Skin epidermis (tissue), 12 donors: Measurements from ENCODE around the gene TRIAP1.
"Not testable (repeated sequence)": the region's sequence is repeated elsewhere in the genome, so short reads cannot be mapped to it uniquely, and the experiment has no call there.

ENCODE experiments used
- H3K27ac ChIP-seq, 21 experiments: fragments of 200-600 bp; sonication (generic) in 11 of 21; one replicate each; pipeline ENCODE4 v1.5.0; 2020; ENCODE audit warnings: mild to moderate bottlenecking in 3 of 21, inconsistent platforms in 2 of 21, moderate library complexity in 2 of 21
- H3K4me3 ChIP-seq, 7 experiments: fragments of 200-600 bp; sonication (generic) in 2 of 7; one replicate each; pipeline ENCODE4 v1.5.0; 2020; ENCODE audit warnings: inconsistent platforms in 2 of 7, mild to moderate bottlenecking in 2 of 7, moderate library complexity in 1 of 7

TRIAP1 gene

DNA sequence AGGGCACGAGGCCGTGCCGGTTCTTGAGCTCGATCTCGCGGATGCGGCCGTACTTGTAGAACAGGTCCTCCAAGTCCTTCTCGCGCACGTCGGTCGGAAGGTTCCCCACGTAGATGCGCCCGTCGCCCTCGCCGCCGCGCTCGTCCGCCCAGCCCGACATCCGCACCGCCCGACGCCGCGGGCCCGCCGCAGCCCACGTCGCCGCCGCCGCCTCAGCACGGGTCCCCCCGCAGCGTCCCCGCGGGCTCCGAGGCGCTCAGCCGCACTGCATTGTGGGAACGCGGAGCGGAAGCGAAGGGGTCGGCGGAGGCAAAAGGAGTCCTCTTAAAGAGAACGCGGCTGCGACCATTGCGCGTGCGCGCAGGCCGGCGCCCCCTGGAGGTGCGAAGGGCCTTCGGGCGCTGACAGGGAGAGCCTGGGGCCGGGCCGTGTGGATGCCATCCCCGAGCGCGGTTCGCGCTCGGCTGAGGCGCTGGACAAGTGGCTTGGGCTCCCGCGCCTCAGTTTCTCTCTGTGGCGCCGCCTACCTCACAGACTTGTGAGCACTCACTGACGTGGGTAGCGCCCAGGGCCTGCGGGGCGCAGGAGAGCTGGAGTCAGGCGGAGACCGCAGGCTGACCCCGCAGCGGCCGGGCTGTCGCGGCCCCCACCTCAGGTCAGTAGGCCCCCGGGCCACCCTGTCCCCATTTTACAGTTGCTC, 23.4 kb upstream of the TRIAP1 start, which contains the start of gene SRSF9:
TSS of gene SRSF9 (minus strand) at position 299 of the 700 bp plus-strand sequence. CDS start at position 160, 139 bp downstream.
- peak within 1 kb of the TSS; percentile 89 to 99 (median 95) for H3K27ac ChIP-seq
- peak within 1 kb of the TSS; percentile 84 to 97 (median 89) for H3K4me3 ChIP-seq

DNA sequence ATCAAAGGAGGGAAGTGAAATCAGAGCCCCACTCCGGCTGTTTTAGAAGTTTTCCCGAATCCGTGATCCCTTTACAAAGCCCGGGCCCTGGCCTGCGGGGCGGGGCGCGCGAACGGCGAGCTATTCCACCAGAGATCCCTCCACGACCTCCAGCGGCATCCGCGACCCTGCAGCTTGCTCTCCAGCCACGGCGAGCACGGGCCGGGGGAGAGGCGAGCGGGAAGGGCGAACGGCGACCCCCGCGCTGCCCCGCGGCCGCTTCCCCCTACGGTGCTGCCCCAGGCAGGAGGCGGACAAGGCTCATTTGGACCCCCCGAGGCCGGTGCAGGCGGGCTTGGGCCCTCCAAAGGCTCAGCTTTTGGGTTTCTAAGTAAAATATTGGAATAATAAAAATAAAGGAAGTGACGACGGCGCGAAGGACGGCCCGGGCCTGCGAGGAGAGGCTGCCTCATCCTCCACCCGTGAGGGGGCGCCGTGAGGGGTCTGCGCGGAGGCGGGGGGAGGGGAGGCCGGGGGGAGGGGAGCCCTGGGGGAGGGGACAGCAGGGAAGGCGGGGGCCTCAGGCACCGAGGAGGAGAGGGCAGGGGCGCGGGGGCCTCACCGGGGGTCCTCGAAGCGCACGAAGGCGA, 22.8 kb upstream of the TRIAP1 start:
- H3K4me3 ChIP-seq = peak overlapping the region; percentile 84 to 97 (median 89)
- H3K27ac ChIP-seq = peak overlapping the region; percentile 89 to 99 (median 95)

DNA sequence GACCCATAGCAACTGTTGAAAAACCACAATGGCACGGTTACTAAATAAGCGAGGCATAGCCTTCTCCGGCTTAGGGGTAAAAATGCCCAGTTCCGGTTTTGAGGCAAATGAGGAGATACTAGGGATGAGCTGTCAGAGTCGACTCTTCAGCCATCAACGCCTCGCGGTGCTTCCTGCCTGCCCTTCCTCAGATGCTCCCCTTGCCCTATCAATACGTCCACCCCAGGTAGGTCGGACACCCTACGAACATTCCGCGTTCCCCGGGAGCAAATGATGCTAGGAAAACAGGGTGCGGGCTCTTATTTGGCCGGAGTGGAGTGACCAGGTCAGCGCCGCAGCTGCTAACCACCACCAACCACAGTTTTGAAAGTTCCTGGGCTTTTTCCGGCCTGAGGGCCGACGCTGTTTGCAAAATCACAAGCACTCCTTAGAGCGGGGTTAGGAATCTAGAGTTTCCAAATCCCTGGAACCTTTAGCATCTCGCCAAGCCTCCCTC, 22.2 kb upstream of the TRIAP1 start:
- Histone ChIP-seq H3K4me3 (peak overlapping the region; percentile 84 to 97 (median 89)), H3K27ac (peak overlapping the region; percentile 89 to 99 (median 95))

DNA sequence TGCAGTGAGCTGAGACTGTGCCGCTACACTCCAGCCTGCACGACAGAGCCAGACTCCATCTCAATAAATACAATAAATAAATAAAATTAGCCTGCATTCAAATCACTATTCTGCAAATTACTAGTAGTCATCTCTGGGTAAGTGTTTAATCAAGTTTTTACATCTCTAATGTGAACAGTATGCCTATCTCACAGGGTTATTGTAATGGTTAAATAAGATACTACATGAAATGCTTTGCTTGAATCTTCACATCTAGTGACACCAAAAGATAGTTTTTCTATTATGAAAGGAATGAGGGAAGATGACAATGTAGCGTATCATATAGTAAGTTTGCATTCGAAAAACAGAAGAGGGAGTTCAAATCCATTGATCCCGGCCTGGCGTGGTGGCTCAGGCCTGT, 21.3 kb upstream of the TRIAP1 start:
- Histone ChIP-seq H3K4me3 (no peak overlapping the region), H3K27ac (no peak overlapping the region)

DNA sequence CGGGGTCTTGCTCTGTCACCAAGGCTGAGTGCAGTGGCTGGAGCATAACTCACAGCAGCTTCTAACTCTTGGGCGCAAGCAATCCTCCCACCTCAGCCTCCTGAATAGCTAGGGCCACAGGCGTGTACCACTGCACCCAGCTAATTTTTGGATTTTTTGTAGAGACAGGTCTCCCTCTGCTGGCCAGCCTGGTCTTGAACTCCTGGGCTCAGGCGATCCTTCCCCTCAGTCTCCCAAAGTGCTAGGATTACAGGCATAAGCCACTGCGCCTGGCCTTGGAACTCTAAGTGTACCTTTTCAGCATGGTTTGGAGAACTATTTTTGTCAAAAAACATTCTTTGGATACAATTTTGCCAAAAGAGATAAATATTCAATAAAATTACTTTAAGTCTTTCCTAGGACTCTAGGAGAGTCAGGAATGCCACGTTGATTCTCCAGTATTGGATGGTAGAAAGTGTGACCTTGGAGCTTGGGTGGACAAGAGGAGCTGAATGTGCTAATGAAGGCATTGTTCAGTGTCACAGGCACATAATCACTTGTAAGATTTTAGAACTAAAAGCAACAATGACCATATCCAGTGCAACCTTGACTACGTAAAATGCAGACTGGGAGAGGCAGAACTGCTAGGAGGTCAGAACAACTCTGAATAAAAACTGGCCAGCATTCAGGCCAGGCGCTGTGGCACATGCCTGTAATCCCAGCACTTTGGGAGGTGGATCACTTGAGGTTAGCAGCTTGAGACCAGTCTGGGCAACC, 20.6 kb upstream of the TRIAP1 start:
- Histone ChIP-seq H3K4me3 (no peak overlapping the region), H3K27ac (peak overlapping the region in 1 of 21 experiments; percentile 10)

DNA sequence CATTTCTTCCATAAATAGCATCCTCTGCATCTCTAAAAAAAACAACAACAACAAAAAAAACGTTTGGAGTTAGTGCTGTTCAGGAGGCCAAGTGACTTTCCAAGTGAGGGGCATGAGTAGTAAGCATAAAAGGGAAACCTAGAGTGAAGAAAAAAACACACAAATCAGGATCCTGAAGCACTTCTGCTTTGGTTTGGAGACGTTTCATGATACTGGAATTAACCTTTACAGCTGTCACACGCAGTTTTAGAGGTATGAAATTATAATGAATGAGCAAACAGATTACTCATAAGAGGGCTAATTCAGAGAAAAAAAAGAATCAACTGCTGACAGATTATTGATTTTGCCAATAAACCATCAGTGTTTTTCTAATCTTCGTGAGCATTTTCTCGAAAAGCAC, 19.6 kb upstream of the TRIAP1 start:
- Histone ChIP-seq H3K4me3 (no peak overlapping the region), H3K27ac (no peak overlapping the region)

DNA sequence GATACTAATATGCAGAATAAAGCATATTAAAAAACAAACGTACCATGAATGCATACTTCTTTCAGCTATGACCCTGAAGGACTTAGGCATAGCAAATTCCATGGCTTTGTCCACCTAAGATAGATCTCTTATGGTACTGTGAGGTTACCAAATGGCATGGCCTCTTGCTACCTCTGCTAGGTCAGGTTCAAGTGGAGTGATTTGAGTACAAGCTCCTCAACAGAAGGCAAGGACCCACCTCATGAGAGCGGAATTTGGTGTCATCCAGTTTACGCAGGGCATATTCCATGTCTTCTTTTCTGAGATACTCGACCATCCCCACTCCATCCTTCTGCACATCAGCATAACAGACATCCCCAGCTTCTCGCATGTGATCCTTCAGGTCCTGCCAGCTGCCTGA, 17.5 kb upstream of the TRIAP1 start:
- H3K27ac ChIP-seq = no peak overlapping the region
- H3K4me3 ChIP-seq = no peak overlapping the region

DNA sequence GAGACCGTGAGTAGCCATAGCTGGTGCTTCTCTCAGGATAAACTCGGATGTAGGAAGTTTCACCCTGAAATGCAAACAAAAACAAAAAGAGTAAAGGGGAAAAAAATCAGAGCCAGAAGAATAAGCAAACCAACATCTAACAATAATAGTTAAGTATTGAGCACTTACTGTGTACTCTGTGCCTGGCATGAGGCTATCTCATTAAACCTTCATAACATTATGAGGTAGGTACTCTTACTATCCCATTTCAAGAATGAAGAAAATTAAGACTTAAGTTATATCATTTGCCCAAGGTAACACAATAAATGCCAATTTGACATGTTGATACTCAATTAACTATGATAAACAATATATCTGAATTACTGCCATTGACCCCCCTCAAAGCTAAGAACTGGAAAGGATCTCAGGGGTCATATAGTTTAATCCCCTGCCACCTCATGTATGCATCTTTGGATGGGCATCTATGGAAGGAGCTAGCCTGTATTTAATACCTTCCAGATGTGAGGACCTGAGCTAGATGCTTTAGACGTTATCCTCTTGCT, 16.0 kb upstream of the TRIAP1 start:
- no peak overlapping the region for H3K4me3 ChIP-seq
- no peak overlapping the region for H3K27ac ChIP-seq

DNA sequence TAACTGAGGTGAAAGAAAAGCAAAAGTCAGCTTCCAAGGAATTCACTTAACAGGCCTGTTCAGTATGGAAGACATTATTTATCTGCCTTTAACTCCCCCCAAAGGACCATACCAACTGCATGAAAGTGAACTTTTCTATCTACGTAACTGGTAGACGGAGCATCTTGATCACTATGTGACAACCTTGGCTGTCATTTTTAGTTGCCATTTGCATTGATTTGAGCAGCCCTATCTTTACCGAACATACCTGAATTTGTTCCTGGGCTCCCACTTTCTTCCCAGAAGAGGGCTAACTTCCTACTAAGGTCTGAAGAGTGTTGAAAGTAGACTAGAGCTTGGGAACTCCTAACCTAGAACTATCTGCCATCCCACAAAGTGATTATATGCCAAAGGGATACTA, 14.0 kb upstream of the TRIAP1 start:
- Histone ChIP-seq H3K27ac (no peak overlapping the region), H3K4me3 (no peak overlapping the region)

DNA sequence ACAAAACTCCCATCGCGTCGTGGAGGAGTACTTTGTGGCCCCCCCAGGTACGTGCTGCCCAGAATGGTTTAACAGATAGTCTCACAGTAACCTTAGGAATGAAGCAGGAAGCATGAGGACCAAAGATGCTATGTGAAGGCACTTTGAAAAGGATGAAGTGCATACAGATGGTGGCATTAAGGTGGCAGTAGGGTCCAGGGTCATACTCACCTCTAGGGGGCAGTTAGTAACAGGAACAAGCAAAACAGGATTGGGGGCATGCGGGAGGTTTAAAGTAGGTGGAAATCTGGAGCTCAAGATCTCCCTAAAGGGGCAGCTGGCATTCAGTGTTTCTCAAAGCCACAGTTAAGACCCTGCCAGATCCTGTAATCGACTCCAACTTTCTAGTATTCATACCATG, 10.9 kb upstream of the TRIAP1 start:
- Histone ChIP-seq H3K4me3 (no peak overlapping the region), H3K27ac (no peak overlapping the region)

DNA sequence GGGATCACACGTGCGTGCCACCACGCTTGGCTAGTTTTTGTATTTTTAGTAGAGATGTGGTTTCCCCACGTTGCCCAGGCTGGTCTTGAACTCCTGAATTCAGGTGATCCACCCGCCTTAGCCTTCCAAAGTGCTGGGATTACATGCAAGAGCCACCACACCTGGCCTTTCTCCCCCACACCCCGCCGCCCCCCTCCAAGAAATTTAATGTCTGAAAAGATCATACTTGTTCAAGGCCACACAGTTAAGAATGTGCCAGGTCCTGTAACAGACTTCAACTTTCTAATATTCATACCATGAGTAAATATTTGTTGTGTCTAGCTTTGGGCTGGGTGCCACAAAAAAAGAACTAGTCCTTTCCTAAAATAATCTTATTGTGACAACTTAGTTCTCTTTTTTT, 9.1 kb upstream of the TRIAP1 start:
- H3K4me3 ChIP-seq = no peak overlapping the region

DNA sequence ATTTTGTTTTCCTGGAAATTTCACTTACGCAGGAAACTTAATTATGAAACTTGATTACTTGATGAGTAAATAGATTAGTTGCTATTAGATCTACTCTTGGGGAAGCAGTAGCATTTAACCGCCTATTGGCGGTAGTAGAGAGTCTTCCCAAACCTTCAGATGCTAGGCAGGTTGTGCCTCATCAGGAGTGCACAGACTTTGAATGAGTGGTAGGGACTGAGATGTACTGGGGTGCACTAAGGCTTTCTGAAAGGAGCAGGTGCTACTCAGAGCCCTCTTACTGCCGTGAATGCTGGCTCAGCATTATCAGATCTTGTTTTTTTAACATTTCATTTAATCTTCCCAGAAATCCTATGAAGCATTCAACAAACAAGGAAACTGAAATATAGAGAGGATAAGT, 7.8 kb upstream of the TRIAP1 start:
- no peak overlapping the region for H3K4me3 ChIP-seq
- H3K27ac ChIP-seq = no peak overlapping the region

More for the DNA sequence above, 9.1 kb upstream of the TRIAP1 start:
- H3K27ac ChIP-seq = no peak overlapping the region

DNA sequence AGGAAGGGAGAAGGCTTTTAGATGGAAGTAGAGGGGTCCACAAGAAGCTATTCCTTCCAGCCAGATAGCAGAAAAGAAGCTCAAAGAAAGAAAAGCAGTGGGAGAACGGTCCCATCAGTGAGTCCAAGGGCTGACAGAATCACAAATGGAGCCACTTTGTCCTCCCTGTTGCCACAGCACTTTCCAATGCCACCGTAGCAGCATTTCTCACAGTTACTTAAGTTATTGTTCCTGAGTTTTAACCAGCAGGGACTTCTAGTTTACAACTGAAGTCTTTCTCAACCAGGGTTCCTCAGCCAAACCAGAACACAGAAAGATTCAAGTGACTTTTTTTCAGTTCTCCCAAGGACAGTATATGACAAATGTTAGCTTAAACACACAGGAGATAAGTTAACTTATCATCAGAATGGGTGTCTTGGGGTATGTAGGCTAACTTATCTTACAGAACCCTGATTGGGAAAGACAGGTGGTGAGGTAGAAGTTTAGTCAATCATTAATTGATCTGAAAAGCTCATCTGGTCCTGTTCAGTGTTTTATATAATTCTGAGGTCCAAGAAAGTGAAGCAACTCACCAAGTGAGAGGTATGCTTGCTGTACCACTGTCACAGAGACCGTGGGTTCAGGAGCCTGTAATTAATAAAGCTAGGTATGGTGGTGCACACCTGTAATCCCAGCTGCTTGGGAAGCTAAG, 7.0 kb upstream of the TRIAP1 start:
- Histone ChIP-seq H3K27ac (no peak overlapping the region), H3K4me3 (no peak overlapping the region)

DNA sequence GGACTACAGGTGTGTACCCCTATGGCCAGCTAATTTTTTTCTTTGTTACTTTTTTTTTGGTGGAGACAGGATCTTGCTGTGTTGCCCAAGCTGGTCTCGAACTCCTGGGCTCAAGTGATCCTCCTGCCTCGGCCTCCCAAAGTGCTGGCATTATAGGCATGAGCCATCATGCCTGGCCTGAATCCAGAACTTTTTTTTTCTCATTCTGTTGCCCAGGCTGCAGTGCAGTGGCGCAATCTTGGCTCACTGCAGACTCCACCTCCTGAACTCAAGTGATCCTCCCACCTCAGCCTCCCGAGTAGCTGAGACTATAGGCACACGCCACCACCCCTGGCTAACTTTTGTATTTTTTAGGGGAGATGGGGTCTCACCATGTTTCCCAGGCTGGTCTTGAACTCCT, 6.3 kb upstream of the TRIAP1 start:
- not testable (repeated sequence) for H3K27ac ChIP-seq, H3K4me3 ChIP-seq

DNA sequence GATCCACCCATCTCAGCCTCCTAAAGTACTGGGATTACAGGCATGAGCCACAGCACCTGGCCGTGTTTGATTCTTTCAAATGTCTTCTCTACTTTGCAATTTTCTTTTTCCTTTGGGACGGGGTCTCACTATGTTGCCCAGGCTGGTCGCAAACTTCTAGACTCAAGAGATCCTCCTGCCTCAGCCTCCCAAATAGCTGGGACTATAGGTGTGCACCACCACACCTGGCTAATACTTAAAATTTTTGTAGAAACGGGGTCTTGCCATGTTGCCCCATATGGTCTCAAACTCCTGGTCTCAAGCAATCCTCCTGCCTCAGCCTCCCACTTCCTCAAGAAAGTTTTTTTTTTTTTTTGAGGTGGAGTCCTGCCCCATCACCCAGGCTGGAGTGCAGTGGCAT, 1.8 kb upstream of the TRIAP1 start:
- Histone ChIP-seq H3K4me3 (no peak overlapping the region), H3K27ac (no peak overlapping the region)

DNA sequence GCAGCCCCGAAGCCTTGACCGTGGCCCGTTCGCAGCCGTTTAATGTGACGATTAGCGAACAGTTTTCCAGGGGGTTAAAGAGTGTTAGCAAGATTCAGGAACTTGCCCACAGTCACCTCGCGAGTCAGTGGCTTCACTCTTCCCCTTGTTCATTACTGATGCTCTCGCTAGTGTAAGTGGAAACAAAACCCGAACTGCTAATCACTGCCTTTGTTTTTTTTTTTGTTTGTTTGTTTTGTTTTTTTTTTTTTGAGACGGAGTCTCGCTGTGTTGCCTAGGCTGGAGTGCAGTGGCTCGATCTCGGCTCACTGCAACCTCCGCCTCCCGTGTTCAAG, 627 bp upstream of the TRIAP1 start:
- H3K4me3 ChIP-seq = peak overlapping the region; percentile 83 to 100 (median 96)
- peak overlapping the region; percentile 57 to 97 (median 89) for H3K27ac ChIP-seq

DNA sequence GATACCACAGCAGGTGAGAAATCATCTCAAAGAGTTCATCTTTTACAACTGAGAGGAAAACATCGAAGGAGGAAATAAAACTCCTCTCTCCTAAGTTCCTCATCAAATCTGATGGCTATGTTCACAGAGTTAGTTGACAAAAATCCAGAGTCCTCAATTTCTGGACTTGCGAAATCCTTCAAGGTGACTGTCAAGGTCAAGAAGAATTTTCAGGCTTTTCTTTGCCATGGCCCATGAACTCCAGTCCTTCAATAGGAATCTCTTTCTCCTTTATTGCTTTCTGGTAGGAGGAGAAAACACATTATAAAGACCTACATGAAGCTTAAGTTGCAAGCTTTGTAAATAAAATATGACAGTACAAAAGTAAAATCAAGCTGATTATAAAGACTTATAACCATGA, 1.5 kb downstream of the TRIAP1 start:
- no peak overlapping the region for H3K4me3 ChIP-seq

DNA sequence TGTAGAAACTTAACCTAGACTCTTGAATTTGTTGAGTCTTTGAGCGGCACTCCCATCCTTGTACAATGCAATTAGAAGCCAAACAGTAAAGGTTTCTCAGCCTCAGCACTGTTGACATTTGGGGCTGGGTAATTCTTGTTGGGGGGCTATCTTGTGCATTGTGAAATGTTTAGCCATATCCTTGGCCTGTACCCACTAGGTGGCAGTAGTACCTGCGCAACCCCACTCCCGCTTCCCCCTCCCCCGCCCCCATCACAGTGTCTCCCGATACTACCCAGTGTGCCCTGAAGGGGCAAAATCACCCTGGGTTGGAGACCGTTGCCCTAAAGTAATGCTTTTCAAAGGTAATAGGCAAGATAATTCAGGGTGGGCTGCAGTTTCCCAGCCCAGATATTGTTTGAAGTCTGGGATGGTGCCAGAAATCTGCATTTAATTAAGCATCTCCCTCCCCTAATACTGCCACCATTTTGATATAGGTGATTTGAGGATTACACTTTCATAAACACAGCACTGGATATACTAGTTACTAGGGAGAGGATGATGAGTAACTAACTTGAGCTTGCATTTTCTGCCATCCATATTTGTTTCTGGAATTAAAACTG, 6.4 kb downstream of the TRIAP1 start:
- Histone ChIP-seq H3K4me3 (peak overlapping the region in 1 of 7 experiments; percentile 79), H3K27ac (no peak overlapping the region)

More for the DNA sequence above, 1.5 kb downstream of the TRIAP1 start:
- no peak overlapping the region for H3K27ac ChIP-seq

DNA sequence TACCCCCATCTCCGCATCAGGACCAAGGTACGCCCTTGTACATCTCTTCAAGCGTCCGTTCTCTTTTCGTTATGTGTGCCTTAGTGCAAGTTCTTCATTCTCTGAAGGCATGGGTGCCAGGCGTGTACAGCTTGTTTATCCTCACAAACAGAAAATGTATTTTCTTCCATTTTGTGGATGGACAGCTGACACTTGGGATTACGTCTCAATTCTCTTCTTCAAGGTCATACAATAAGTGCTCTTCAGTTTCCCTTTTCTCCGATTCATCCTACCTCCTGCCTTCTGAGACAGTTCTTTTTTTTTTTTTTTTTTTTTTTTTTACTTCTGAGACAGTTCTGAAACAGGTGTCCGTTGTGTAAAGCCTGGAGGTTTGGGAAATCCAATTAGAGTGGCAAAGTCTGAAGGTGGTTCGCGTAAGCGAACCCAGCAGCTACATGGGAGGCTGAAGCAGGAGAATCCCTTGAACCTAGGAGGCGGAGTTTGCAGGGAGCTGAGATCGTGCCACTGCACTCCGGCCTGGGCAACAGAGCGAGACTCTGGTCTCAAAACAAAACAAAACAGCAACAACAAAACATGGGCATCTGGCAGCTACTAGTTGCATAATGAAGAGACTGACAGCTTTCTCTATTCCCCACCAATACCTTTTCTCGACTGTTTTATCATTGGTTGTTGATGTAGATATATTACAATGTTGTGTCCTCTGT, 7.5 kb downstream of the TRIAP1 start:
- H3K4me3 ChIP-seq = peak overlapping the region; percentile 53 to 93 (median 80)
- H3K27ac ChIP-seq = peak overlapping the region in 20 of 21 experiments; percentile 70 to 92 (median 86)
